Dermis blood vessel endothelial cell (primary cell): ENCODE results near the gene COL1A2. TPM values are rescaled to one million over a fixed set of nuclear protein-coding genes. Genes with fewer than 3 reads are reported as not detected.

Experiments
- DNase-seq: peaks from one replicate; pipeline ENCODE4 v3.0.0; 2010
- total RNA-seq: library from RNA; depleted of rRNA; stranded (reverse); fragments of >200 nt; gene quantifications from 2 replicates; pipeline ENCODE4 v1.2.3, GENCODE V29; 2014

The COL1A2 gene
- total RNA-seq, 1 donor from 2014 or later, result 45.3 TPM

DNA sequence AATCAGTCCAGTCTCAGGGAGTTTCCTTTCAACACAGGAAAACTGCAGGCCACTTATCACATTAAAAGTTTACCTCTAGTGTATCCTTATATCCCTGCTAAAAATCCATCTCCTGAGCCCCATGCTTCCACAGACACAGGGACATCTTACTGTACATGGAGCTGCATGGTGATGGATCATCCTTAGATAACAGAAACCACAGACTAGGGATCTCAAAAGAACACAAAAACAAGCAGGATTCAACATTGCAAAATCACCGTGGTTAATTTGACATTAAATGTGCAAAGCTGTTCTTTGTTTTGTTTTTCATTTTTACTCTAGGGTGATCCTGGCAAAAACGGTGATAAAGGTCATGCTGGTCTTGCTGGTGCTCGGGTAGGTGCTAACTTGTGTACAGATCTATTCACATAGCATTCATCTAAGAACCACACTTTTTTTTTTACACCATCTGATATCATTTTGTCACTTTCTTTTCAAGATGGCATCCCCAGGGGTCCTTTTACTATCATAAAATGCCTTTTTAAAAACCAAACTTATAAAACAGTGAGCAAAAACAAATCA lies 18.1 kb downstream of the COL1A2 start:
- no peak for DNase-seq

- peak; percentile 49 for DNase-seq
These were observed 19.8 kb downstream of the COL1A2 start for GRCh38 chr7:94414481-94414880.

DNA sequence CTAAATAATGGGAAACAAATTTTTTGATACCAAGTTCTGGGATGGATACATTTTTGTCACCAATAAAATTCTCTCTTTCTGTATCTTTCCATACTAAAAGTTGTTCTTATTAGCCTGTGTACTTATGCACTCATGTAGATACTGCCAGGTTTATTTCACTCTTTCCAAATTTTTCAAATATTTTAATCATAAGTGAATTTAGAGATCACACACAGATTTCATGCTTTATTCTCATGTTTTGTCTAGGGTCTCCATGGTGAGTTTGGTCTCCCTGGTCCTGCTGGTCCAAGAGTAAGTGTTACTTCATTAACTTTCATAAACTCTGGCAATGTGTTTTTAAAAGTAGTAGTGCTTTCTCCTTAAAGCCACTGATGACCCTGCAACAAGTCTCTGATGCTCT lies 20.3 kb downstream of the COL1A2 start:
- no peak for DNase-seq

GRCh38 chr7:94417306-94417705 lies 22.6 kb downstream of the COL1A2 start:
- DNase-seq, result no peak

GRCh38 chr7:94417901-94418300 lies 23.2 kb downstream of the COL1A2 start:
- DNase-seq, result no peak

DNA sequence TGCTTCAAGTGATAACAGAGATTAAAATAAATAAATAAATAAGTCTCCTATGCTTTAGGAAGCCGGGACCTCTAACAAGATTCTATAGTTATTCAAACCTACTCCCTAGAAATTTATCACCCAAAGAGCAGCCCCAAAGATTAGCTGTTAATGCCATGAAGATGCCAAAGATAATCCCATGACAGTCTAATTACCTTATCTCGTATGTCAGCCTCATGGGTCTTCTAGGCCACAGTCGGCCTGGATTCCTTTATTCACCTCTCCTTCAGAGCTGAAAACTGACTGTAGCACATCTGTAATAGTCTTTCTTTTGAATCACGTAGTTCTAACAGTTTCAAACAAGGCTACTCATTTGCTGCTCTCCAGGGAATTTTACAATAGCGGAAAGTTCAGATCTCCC lies 24.2 kb downstream of the COL1A2 start:
- DNase-seq, result no peak

- DNase-seq, result no peak
These were observed 25.6 kb downstream of the COL1A2 start for GRCh38 chr7:94420328-94420727.

- DNase-seq, result no peak
These were observed 27.0 kb downstream of the COL1A2 start for GRCh38 chr7:94421681-94422080.

GRCh38 chr7:94422136-94422535 lies 27.4 kb downstream of the COL1A2 start:
- no peak for DNase-seq

DNA sequence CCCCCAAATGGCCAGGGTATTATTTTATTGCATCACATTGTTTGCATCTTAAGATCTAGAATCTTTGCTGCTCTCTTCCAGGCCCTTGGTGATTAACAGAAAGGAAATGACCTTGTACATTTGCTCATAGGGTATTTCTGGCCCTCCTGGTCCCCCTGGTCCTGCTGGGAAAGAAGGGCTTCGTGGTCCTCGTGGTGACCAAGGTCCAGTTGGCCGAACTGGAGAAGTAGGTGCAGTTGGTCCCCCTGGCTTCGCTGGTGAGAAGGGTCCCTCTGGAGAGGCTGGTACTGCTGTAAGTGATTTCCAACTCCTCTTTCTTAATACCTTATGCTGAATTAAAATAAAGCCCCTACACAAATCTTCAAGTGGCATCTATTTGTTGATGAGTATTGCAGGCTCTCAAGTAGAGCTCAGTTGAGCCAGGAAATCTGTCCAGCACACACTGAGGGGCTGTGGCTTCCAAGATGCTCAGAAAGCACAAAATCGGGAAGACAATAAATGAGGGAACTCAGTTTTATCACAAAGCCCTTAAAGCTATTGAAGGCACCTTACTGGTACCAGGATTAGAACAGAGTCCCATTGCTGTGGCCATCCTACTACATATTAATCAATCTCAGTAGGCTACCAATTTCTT lies 28.2 kb downstream of the COL1A2 start:
- no peak for DNase-seq

DNA sequence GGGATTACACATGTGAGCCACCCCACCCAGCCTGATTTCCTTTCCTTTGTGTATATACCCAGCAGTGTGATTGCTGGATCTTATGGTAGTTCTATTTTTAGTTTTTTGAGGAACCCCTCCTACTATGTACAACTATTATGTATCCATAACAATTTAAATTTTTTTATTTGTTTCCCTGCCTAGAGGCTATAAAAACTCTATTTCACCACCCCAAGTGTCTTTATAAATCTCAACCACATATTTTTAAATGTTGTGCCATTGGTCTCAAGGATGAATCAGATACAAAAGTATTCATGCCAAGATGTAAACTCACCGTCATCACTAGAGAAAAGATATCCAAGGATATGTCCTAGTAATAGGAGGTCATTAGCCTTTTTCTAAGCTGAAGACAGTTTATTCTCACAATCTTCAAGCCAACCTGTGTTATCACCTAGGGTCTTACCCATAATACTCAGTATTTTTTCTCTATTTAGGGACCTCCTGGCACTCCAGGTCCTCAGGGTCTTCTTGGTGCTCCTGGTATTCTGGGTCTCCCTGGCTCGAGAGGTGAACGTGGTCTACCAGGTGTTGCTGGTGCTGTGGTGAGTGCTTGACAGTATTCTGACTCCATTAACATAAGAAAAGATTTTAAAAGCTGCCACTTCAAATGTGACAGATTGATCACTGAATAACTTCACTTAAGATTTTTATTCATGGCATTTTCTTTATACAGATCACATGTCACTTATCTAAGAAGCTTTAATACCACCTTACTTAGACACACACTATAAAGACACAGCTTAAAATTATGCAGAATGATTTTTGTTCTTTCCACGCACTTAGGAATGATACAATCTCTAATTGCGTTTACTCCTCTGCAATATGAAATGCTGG lies 29.4 kb downstream of the COL1A2 start:
- no peak for DNase-seq

DNA sequence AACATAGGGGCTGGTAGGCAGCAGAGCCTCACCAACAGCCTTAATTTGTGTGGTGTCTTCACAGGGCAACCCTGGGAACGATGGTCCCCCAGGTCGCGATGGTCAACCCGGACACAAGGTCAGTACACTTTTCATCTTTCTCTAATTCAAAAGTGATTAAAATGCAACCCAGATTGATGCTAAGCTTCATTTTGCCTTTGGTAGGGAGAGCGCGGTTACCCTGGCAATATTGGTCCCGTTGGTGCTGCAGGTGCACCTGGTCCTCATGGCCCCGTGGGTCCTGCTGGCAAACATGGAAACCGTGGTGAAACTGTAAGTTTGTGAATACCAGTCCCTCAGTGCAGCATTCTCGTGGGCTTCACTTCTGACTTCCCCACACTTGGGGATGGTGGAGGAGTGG lies 30.9 kb downstream of the COL1A2 start:
- no peak for DNase-seq

DNA sequence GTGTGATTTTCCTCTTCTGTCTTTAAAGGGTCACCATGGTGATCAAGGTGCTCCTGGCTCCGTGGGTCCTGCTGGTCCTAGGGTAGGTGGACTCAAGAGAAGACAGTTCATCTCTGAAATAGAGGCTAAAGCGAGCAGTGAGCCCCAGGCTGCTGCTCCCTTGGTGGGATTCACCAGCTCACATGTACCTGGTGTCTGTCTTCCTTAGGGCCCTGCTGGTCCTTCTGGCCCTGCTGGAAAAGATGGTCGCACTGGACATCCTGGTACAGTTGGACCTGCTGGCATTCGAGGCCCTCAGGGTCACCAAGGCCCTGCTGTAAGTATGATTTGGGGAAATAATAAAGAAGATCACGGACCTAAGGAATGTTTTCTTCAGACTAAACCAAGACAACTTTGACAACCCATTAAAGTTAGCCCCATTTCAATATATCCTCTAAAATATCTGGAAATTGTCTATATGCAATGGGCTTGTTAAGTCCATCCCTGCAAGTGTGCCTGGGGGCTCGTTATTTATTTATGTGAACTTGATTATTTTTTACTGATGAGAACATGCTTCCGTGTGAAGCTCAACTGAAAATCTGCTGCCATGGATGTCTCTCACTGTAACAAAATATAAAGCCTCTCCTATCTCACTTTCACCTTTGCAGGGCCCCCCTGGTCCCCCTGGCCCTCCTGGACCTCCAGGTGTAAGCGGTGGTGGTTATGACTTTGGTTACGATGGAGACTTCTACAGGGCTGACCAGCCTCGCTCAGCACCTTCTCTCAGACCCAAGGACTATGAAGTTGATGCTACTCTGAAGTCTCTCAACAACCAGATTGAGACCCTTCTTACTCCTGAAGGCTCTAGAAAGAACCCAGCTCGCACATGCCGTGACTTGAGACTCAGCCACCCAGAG lies 32.5 kb downstream of the COL1A2 start:
- DNase-seq, result no peak

GRCh38 chr7:94429153-94429552 lies 34.5 kb downstream of the COL1A2 start:
- no peak for DNase-seq

DNA sequence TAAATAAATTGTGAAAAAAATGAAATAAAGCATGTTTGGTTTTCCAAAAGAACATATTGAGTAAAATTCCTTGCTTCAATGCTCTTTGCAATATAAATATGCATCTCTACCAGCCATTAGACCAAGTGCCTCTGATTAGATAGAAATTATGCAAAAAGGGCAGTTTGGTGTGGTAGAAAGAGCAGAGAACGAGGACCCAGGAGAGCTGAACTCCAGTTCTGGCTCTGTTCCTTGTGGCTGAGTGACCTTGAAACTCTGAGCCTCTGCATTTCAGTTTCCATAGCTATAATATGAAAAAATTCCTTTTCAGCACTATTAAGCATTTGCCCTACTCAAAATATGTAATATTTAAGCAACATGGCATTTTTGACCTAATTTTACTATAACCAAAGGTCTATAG lies 36.5 kb downstream of the COL1A2 start:
- DNase-seq, result no peak

DNA sequence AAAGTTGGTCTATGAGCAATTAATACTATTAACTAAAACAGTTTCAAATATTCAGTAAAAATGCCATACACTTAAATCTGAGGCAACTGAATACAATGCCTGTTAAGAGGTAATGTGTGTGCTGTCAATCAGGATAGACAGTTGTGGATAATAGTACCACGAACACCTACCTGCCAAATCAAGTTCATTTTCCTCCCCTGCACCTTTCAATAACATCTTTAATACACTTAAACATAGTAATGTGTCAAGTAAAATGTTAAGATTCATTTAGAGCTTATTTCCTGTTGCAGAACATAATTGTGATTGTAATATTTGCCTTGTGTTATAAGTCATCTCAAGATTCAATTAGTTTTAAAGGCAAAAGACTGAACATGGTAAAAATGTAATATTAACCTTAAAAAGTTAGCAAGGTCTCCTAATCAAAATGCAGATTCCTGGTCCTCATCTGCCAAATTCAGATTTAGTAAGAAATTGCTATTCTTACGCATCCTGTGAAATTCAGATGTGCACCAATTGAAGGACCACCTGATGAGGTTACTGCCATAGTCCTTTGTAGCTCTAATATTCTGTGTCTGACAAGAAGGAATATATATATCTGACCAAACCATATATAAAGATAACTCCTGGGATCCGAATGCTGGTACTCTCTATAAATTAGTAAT lies 37.1 kb downstream of the COL1A2 start:
- DNase-seq, result no peak

GRCh38 chr7:94432281-94432670 lies 37.6 kb downstream of the COL1A2 start:
- DNase-seq, result no peak

DNA sequence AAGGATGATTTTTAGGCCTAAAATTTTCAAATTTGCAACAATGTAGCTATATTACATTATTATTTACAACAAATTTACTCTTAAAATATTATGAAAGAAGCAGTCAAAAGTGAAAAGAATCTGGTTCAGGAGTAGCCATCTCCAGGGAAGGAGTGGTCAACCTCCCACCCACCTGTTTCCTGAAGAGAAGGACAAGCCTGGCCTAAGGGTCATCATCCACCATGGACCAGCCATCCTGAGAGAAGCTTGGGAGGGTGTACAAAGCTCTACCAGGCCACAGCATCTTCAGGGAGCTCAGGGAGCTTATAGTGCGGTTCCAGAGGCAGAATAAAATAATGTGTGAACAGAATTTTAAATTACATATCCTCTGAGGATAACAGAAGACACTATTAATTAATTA lies 38.1 kb downstream of the COL1A2 start:
- no peak for DNase-seq

DNA sequence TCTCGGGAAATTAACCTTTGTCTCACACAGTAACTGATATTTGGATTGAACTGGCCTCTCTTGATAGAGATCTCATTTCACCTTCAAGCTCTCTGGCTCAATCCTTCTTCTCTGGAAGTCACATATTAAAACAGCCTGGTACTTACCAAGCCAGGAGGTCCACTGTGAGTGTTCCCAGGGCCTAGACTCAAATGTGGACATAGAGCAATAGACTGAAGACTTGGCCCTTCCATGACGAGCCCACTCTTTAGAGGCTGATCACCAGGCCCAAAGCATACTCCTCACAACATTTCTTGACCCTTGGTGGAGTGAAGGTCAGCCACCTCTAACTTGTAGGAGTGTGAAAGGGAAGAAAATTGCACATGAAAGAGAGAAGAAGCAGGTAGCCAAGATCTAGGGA lies 38.5 kb downstream of the COL1A2 start:
- DNase-seq, result no peak

DNA sequence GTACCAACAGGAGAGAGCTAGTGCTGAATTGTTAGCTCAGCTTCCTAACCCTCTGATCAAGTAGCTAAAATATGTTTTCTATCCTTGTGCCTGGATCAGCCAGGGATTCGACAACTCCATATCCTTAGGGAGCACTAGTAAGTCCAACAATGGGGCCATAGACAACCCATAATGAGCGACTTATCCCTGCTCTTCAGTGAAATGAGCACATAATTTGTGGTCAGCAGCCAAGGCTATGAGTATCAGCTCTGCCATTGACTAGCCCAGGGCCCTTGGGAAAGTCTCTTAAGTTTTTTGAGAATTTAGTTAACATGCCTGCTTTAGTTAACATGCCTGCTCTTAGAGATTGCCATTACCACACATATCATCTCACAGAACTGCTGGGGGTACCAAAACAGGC lies 39.3 kb downstream of the COL1A2 start:
- DNase-seq, result no peak

GRCh38 chr7:94436018-94436604 lies 41.4 kb downstream of the COL1A2 start:
- peak; percentile 85 for DNase-seq

- DNase-seq, result no peak
These were observed 42.0 kb downstream of the COL1A2 start for GRCh38 chr7:94436700-94437099.
